Activated T-helper 9 cell treated with anti-CD3 and anti-CD28 coated beads, Interleukin-2, amount 50 U/mL, for 16 hours (primary cell): ENCODE data around the gene ZNF763.
A peak's percentile ranks its signal among the peaks of the same experiment; 100 is the strongest.
"Not testable (repeated sequence)": the region's sequence is repeated elsewhere in the genome, so short reads cannot be mapped to it uniquely, and the experiment has no call there.

Experiments used
- DNase-seq: peaks from one replicate; pipeline ENCODE4 v3.0.0-alpha.2; 2020; ENCODE audit warnings: low read depth

Gene ZNF763

DNA sequence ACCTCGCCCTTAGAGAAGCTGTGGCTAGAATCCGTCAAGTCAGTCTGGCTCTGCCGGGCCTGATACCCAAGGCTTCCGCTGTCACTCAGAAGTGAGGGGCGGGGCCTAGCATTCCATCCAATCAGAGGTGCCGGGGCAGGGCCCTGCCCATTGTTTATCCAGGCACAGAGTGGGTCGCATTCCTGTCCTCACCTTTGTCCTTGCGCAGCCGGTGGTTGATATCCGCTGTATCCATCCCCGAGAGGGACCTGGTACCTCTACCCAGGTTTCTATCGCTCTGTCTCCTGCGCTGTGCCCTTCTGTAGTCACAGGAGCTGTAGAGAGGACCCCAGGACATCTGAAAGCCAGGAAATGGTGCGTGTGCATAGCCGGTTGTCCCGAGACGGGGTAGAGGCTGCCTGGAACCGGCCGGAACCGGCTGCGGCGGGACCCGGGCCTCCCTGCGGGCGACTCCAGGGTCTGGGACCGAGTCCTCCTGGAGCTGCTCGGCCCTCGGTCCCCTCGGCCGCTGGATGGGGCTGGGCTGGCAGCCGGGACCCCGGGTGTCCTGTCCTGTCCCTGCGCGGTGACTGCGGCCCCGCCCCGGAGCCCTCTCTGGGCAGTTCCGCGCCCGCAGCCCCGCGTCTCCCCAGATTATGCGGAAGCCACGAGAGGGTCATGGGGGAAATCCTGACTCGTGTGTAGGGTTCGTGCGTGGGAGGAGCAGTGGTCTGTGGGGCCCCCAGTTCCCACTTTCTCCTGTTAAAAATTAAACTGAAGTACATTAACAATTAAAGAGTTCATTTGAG is at the start of gene ZNF763:
Gene ZNF763, plus strand, starts transcription at position 183 of the 788 bp plus-strand sequence. Its CDS starts 169 bp downstream, at position 352.
- DNase-seq, result peak; percentile 74

DNA sequence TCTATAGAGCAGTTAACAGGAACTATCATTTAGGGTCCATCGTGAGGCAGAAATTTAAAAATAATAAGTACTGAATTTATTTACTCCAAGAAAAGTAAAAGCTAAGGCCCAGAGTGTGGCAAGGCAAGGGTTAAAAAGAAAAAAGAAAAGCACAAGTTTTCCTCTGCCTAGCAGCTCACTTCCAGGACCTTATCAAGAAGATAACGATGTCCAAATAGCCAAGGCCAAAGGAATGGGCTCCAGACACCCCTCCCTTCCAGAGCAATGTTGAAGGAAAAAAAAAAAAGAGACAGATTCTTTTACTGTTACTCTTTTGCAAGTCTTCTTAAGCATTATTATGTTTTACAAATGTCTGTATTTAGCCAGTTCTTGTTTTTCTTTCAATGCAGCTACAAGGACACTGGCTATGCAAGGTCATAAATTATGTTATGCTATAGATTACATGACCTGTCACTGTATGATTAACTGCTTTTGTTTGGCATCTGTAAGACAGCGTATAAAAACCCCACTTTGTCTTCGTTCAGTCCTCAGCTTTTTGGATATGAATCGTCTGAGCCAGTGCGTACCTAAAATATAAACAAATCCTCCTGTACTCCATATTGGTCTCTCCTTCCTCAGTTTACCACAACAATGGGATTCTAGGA is 42.9 kb upstream of the ZNF763 start:
- DNase-seq, result no peak

DNA sequence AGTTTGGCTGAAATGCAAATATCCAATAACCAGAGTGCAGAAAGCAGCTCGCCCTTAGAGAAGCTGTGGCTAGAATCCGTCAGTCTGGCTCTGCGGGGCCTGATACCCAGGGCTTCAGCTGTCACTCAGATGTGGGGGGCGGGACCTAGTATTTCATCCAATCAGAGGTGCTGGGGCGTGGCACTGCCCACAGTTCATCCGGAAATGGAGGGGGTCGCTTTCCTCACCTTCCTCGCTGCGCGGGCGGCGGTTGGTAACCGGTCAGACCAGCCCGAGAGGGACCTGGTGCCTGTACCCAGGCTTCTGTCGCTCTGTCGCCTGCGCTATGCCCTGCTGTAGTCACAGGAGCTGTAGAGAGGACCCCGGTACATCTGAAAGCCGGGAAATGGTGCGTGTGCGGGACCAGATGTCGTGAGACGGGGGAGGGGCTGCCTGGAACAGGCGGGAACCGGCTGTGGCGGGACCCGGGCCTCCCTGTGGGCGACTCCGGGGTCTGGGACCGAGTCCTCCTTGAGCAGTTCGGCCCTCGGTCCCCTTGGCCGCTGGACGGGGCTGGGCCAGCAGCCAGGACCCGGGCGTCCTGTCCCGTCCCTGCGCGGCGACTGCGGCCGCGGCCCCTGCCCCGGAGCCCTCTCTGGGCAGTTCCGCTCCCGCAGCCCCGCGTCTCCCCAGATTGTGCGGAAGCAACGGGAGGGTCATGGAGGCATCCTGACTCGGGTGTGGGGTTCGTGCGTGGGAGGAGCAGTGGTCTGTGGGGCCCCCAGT is 39.8 kb upstream of the ZNF763 start, which contains the start of gene ZNF700:
Gene ZNF700, plus strand, starts transcription at position 222 of the 765 bp plus-strand sequence. Its CDS starts 104 bp downstream, at position 326.
- DNase-seq, result peak; percentile 85

DNA sequence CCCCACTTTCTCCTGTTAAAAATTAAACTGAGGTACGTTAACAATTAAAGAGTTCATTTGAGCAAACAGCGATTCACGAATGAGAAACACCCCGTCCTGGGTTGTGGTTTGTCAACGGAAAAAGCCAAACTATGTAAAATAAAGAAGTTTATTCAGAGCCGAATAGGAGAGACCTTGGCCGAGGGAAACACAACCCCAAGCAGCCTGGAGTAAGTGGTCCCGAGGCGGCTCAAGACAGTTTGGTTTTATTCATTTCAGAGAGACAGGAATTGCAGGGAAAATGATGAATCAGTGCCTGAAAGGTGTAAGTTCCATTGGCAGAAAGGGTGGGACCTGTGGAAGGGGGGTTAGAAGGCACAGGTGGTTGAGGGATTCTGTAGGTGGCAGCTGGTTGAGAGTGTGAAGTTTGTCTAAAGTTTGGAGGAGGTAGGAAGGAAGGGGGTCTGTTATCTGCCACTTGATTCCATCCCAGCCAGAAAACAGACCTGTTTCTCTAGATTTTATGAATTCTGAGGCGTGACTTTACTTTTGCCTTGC is 39.1 kb upstream of the ZNF763 start:
- DNase-seq, result not testable (repeated sequence)

DNA sequence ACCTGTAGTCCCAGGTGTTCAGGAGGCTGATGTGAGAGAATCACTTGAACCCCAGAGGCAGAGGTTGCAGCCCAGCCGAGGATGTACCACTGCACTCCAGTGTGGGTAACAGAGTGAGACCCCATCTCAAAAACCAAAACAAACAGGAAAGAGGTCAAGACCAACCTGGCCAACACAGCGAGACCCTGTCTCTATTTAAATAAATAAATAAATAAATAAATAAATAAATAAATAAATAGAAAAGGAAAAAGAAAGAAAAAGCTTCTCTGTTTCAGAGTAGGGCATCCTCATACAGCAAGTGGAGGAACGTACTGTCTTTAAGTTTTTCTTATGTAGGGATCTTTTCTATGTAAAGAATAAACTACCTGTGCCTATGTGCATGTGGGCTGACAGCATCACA is 37.6 kb upstream of the ZNF763 start:
- DNase-seq, result no peak

DNA sequence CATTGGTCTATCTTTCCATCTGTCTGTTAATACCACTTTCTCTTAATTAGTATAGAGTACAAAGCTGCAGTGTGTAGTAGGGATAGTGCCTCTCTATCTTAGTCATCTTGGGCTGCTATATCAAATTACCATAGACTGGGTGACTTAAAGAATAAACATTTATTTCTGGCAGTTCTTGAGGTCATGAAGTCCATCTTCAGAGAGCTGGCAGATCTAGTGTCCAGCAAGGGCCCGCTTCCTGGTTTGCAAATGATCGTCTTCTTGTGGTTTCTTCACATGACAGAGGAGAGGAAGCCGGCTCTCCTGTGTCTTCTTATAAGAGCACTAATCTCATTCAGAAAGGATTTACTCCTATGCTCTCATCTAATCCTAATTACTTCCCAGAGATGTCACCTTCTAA is 33.8 kb upstream of the ZNF763 start:
- DNase-seq, result no peak

DNA sequence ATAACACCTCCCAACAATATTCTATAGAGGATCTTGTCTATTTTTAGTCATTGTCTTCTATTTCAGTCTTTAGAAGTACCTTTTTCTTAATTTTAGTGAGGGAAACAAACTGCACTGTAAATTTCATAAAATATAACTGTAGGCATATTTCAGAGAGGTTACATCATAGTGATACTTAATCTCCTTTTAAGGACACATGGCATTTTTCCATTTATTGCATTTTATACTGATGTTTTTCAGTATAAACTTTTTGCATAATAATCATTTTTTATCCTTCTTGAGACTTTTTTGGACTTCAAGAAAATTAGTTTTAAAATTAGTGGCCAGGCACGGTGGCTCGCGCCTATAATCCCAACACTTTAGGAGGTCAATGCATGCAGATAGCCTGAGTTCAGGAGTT is 33.3 kb upstream of the ZNF763 start:
- DNase-seq, result no peak

DNA sequence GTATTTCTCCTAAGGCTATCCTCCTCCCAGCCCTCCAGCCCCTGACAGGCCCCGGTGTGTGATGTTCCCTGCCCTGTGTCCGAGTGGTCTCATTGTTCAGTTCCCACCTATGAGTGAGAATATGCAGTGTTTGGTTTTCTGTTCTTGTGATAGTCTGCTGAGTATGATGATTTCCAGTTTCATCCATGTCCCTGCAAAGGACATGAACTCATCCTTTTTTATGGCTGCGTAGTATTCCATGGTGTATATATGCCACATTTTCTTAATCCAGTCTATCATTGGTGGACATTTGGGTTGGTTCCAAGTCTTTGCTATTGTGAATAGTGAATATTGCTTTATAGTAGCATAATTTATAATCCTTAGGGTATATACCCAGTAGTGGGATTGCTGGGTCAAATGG is 29.0 kb upstream of the ZNF763 start:
- not testable (repeated sequence) for DNase-seq

DNA sequence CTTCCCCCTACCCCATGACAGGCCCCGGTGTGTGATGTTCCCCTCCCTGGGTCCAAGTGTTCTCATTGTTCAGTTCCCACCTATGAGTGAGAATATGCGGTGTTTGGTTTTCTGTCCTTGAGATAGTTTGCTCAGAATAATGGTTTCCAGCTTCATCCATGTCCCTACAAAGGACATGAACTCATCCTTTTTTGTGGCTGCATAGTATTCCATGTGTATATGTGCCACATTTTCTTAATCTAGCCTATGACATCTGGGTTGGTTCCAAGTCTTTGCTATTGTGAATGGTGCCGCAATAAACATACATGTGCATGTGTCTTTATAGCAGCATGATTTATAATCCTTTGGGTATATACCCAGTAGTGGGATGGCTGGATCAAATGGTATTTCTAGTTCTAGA is 26.5 kb upstream of the ZNF763 start:
- not testable (repeated sequence) for DNase-seq

DNA sequence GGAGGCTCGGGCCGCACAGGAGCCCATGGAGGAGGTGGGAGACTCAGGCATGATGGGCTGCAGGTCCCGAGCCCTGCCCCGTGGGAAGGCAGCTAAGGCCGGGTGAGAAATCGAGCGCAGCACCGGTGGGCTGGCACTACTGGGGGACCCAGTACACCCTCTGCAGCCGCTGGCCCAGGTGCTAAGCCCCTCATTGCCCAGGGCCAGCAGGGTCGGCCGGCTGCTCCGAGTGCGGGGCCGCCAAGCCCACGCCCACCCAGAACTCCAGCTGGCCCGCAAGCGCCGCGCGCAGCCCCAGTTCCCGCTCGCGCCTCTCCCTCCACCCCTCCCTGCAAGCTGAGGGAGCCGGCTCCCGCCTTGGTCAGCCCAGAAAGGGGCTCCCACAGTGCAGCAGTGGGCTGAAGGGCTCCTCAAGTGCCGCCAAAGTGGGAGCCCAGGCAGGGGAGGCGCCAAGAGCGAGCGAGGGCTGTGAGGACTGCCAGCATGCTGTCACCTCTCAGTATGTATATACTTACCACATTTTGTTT is 23.4 kb upstream of the ZNF763 start:
- DNase-seq, result not testable (repeated sequence)

DNA sequence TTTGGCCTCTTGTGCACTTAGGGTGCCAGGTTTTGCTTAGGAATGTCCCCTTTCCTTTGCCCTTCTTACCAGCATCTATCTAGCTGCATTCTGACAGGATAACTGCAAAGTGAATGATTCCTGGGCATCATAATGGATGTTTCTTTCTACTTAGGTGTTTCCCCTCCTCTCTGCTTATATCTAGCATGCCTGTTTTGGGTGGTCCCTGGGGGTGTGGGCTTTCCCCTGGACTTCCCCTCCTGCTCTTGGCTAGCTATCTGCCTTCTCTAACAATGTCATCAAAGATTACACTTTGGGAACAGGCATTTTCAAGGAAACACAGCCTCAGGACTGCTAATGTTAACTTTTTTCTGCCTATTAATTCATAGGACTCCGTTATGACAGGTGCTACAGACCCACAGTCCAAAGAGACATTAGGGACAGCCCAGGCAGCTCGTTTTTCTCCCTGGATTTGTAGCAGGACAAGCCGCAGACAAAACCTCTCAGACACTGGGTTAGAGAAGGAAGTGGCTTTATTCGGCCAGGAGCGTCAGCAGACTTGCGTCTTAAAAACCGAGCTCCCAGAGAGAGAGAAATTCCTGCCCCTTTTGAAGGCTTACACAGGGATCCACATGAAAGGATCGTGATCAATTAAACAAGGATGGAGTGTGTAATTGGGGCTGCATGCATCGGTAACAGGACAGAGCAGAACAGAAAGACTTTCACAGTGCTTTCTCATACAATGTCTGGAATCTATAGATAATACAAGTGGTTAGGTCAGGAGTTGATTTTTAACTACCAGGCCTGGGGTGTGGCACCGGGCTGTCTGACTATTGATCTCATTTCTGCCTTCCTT is 22.6 kb upstream of the ZNF763 start:
- no peak for DNase-seq

DNA sequence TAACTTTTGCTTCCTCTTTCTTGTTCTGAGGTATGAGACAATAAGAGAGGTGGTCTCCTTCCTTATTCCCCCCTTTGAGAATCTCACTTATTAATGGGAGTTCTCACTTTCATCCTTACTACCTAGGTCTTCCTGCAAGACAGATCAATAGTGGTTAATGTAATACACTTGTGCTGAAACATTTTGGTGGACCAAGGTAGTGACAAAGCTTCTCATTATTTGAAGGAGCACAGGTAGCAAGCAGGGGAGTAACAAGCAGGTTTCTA is 22.1 kb upstream of the ZNF763 start:
- DNase-seq, result no peak

DNA sequence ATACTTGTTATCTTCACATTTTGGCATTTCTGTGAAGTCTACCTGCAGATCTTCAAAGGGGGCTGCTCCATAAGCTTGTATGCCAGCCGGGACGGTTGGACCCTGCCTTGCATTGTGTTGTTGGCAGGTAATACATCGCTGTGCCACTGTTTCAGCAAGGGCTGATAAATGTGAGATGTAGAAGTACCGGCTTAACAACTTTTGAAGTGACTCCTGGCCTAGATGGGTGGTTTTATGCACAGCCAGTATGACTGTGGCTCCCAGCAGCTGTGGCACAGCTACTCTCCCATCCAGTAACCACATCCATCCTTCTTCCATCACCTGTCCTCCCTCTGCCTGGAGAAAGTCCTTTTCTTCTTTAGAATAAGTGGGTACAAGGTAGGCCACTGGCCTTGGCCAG is 20.2 kb upstream of the ZNF763 start:
- DNase-seq, result no peak

DNA sequence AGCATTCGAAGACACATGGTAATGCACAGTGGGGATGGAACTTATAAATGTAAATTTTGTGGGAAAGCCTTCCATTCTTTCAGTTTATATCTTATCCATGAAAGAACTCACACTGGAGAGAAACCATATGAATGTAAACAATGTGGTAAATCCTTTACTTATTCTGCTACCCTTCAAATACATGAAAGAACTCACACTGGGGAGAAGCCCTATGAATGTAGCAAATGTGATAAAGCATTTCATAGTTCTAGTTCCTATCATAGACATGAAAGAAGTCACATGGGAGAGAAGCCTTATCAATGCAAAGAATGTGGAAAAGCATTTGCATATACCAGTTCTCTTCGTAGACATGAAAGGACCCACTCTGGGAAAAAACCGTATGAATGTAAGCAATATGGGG is 16.2 kb upstream of the ZNF763 start:
- DNase-seq, result no peak

DNA sequence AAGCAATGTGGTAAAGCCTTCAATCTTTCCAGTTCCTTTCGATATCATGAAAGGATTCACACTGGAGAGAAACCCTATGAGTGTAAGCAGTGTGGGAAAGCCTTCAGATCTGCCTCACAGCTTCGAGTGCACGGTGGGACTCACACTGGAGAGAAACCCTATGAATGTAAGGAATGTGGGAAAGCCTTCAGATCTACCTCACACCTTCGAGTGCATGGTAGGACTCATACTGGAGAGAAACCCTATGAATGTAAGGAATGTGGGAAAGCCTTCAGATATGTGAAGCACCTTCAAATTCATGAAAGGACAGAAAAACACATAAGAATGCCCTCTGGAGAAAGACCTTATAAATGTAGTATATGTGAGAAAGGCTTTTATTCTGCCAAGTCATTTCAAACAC is 15.6 kb upstream of the ZNF763 start:
- no peak for DNase-seq

DNA sequence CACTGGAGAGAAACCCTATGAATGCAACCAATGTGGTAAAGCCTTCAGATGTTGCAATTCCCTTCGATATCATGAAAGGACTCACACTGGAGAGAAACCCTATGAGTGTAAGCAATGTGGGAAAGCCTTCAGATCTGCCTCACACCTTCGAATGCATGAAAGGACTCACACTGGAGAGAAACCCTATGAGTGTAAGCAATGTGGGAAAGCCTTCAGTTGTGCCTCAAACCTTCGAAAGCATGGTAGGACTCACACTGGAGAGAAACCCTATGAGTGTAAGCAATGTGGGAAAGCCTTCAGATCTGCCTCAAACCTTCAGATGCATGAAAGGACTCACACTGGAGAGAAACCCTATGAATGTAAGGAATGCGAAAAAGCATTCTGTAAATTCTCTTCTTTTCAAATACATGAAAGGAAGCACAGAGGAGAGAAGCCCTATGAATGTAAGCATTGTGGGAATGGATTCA is 15.2 kb upstream of the ZNF763 start:
- not testable (repeated sequence) for DNase-seq

DNA sequence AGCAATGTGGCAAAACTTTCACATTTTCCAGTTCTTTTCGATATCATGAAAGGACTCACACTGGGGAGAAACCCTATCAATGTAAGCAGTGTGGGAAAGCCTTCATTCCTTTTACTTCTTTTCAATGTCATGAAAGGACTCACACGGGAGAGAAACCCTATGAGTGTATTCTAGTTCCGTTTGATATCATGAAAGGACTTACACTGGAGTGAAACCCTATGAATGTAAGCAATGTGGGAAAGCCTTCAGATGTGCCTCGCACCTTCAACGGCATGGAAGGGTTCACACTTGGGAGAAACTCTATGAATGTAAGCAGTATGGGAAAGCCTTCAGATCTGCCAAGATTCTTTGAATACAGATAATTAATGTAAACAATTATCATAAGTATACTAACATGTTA is 14.5 kb upstream of the ZNF763 start:
- DNase-seq, result no peak

DNA sequence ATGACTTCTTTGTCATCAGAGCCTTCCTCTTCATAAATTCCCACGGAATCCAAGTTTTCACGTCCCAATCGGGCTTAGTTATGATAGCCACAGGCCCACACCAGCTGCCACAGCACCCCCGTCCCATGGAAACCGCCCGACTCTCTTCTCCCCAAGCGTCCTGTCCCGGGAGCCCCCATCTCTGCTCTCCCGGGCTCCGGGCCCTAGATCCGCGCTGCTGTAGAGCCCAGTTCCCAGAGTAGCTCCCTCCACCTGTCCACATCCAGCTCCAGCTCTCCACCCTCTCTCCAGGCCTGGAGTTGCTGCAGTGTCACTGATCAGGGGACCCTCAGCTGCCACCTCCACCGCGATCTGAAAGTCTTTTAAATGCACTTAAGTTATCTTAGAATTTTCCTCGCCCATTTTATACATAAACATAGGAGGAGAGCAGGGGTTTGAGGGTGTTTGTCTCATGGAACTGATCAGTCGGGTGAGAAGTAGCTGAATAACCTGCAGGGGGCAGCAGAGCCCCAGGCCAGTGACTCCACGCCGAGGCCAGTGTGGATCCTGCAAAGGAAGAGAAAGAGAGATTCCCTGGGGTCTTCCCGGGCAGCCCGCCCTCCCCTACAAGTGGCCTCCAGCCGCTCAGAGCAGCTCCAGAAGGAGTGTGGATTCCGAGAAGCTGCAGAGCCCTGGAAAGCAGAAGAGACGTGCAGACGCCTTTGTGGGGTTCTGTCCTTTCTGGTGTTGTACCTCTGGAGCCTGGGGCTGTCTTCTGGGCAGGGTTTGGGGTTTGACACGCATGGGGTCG is 1.1 kb upstream of the ZNF763 start:
- DNase-seq, result peak; percentile 59

DNA sequence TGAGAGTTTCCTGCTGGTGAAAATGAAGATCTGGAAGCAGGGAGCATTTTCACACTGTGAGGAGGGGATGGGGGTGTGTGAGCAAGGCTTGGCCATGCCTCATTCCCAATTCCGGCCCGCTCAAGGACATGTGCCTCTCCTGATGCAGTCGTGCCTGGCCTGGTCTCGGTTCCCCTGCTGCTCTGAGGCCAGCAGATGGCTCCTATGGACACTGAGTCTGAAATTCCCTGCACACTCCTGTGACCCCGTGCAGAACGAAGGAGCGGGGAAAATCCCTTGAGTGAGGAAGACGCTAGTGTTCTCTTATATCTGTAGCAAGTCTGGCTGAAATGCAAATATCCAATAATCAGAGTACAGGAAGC is 363 bp upstream of the ZNF763 start:
- DNase-seq, result no peak

DNA sequence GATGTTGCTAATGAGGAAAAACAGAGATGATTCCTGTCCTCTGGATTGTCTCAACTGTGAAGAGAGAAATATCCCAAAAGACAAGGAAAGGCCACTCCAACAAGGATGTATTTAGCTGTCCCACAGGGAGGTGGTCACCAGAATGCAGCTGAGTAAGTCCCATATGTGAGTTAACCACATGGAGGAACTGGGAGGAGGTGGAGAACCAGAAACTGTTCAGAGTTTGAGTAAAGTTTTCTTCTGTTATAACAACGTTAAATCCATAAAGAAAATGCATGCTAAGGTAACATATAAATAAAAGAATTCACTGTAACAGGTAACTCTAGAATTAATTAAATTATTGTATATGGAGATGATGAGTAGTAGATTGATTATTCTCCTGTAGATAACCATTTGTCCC is 5.3 kb downstream of the ZNF763 start:
- no peak for DNase-seq

DNA sequence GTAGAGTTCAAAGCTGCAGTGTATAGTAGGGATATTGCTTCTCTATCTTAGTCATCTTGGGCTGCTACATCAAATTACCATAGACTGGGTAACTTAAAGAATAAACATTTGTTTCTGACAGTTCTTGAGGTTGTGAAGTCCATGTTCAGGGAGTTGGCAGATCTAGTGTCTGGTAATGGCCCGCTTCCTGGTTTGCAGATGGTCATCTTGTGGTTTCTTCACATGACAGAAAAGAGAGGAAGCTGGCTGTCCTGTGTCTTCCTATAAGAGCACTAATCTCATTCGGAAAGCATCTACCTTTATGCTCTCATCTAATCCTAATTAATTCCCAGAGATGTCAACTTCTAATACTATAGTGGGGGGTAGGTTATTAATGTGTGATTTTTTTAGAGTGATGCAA is 6.2 kb downstream of the ZNF763 start:
- DNase-seq, result no peak
